NT2/D1 (cell line): ENCODE measurements around the gene ROCK1.
"Not testable (repeated sequence)": the region's sequence is repeated elsewhere in the genome, so short reads cannot be mapped to it uniquely, and the experiment has no call there.

Experiments
- DNase-seq: peaks from one replicate; pipeline ENCODE4 v3.0.0-alpha.2; 2011; ENCODE audit warnings: low read depth, low spot score
- H3K27me3 ChIP-seq: 2 replicates; pipeline ENCODE4 v1.6.0; 2011; ENCODE audit warnings: mild to moderate bottlenecking; ENCODE audit not compliant: insufficient read length, insufficient read depth
- H3K36me3 ChIP-seq: 2 replicates; pipeline ENCODE4 v1.6.1; 2011; ENCODE audit warnings: mild to moderate bottlenecking, low read length, mixed read lengths; ENCODE audit not compliant: insufficient read depth, insufficient read length
- H3K4me1 ChIP-seq: 2 replicates; pipeline ENCODE4 v1.5.1; 2011; ENCODE audit not compliant: insufficient read depth, insufficient read length
- H3K4me3 ChIP-seq: 2 replicates; pipeline ENCODE4 v1.5.1; 2011; ENCODE audit warnings: low read depth; ENCODE audit not compliant: insufficient read length
- H3K9ac ChIP-seq: 2 replicates; pipeline ENCODE4 v1.6.0; 2011; ENCODE audit warnings: low read depth; ENCODE audit not compliant: insufficient read length
- H3K9me3 ChIP-seq: 2 replicates; pipeline ENCODE4 v1.5.1; 2011; ENCODE audit warnings: mild to moderate bottlenecking, low read length; ENCODE audit not compliant: insufficient read depth
- SUZ12 ChIP-seq: IDR thresholded peaks from 2 replicates; pipeline ENCODE4 v1.6.1; 2011; ENCODE audit not compliant: insufficient read length, insufficient read depth; ENCODE audit errors: extremely low read depth
- YY1 ChIP-seq: IDR thresholded peaks from 2 replicates; pipeline ENCODE4 v1.6.1; 2011; ENCODE audit not compliant: insufficient read length, insufficient read depth
- ZNF274 ChIP-seq: IDR thresholded peaks from 2 replicates; pipeline ENCODE4 v1.6.1; 2011; ENCODE audit warnings: mild to moderate bottlenecking, low read depth, low read length

The ROCK1 gene

DNA sequence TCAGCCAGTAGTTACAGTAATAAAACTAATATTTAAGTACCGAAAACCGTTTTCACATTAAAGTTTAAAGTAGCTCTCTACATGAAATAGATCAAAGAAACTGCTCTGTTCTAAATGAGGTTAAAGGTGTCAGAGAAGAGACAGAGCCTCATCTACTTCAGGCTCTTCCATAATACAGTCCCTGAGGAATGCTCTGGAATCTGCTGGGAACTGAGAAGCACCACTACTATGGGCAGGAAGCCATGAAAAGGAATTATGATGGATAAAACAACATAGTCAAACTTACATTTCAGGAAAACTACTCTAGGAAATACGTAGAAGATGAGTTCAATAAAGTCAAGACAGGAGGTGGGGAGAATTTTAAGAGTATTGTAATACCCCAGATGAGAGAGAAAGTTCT is 60.0 kb downstream of the ROCK1 start:
- H3K27me3 ChIP-seq, result no peaks in the 10 kb centered on the region
- DNase-seq, result no peak
- H3K36me3 ChIP-seq, result peaks cover 5% of the 10 kb centered on the region
- H3K9me3 ChIP-seq, result no peaks in the 10 kb centered on the region
- no peak overlapping the region for H3K9ac ChIP-seq
- TF ChIP-seq SUZ12 (no peak), ZNF274 (no peak), YY1 (no peak)
- H3K4me3 ChIP-seq, result no peak overlapping the region
- no peaks in the 10 kb centered on the region for H3K4me1 ChIP-seq

GRCh38 chr18:21049306-21049705 is 62.3 kb downstream of the ROCK1 start:
- H3K36me3 ChIP-seq, result peaks cover 5% of the 10 kb centered on the region
- no peaks in the 10 kb centered on the region for H3K4me1 ChIP-seq
- no peak overlapping the region for H3K4me3 ChIP-seq
- no peaks in the 10 kb centered on the region for H3K9me3 ChIP-seq
- no peak for TF ChIP-seq SUZ12
- no peak for TF ChIP-seq YY1
- TF ChIP-seq ZNF274, result no peak
- DNase-seq, result no peak
- H3K9ac ChIP-seq, result no peak overlapping the region
- no peaks in the 10 kb centered on the region for H3K27me3 ChIP-seq

GRCh38 chr18:21047126-21047525 is 64.5 kb downstream of the ROCK1 start:
- no peaks in the 10 kb centered on the region for H3K4me1 ChIP-seq
- TF ChIP-seq ZNF274, result no peak
- no peak for TF ChIP-seq SUZ12
- TF ChIP-seq YY1, result no peak
- DNase-seq, result no peak

DNA sequence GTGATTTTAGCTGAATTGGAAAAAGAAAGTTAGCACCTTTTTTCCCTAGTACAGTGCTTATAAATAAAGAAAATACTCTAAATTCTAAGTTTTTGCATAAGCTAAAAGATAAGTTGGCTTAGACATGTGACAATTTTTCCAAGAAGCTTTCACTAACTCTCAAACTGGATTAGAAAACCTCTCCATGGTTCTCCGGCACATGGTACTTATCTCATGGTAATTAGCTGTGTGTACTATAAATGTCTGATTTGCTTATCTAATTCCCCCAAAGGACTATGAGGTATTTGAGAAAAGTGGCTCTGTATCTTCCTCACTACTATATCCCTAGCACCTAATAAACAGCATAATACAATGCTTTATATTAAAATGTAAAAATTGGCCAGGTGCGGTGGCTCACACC is 71.1 kb downstream of the ROCK1 start:
- Histone ChIP-seq H3K27me3 (no peaks in the 10 kb centered on the region), H3K9ac (no peak overlapping the region), H3K9me3 (no peaks in the 10 kb centered on the region), H3K4me1 (no peaks in the 10 kb centered on the region), H3K4me3 (no peak overlapping the region), H3K36me3 (peaks cover 9% of the 10 kb centered on the region)
- TF ChIP-seq YY1, result no peak
- TF ChIP-seq SUZ12, result no peak
- TF ChIP-seq ZNF274, result no peak
- no peak for DNase-seq

More at GRCh38 chr18:21047126-21047525, 64.5 kb downstream of the ROCK1 start:
- Histone ChIP-seq H3K9ac (no peak overlapping the region), H3K9me3 (no peaks in the 10 kb centered on the region), H3K27me3 (no peaks in the 10 kb centered on the region), H3K36me3 (peaks cover 7% of the 10 kb centered on the region), H3K4me3 (no peak overlapping the region)

GRCh38 chr18:21038201-21038600 is 73.4 kb downstream of the ROCK1 start:
- TF ChIP-seq YY1, result no peak
- TF ChIP-seq ZNF274, result no peak
- no peak for TF ChIP-seq SUZ12
- DNase-seq, result no peak
- Histone ChIP-seq H3K9ac (no peak overlapping the region), H3K4me3 (no peak overlapping the region), H3K9me3 (no peaks in the 10 kb centered on the region), H3K4me1 (no peaks in the 10 kb centered on the region), H3K36me3 (peaks cover 9% of the 10 kb centered on the region), H3K27me3 (no peaks in the 10 kb centered on the region)

- Histone ChIP-seq H3K36me3 (peaks cover 7% of the 10 kb centered on the region), H3K27me3 (no peaks in the 10 kb centered on the region), H3K9me3 (no peaks in the 10 kb centered on the region), H3K4me1 (no peaks in the 10 kb centered on the region), H3K4me3 (no peak overlapping the region), H3K9ac (no peak overlapping the region)
- no peak for DNase-seq
- TF ChIP-seq YY1, result no peak
- no peak for TF ChIP-seq ZNF274
- no peak for TF ChIP-seq SUZ12
Measured at GRCh38 chr18:21031845-21032244, 79.8 kb downstream of the ROCK1 start.

DNA sequence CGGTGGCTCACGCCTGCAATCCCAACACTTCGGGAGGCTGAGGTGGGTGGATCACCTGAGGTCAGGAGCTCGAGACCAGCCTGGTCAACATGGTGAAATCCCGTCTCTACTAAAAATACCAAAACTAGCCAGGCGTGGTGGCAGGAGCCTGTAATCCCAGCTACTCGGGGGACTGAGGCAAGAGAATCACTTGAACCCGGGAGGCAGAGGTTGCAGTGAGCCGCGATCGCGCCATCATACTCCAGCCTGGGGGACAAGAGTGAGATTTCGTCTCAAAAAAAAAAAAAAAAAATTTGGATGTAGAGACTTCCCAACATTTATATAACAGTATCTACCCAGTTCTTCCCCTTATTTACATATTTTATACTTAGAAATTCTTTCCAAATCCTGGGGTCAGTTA is 93.4 kb downstream of the ROCK1 start:
- H3K4me1 ChIP-seq, DNase-seq, H3K4me3 ChIP-seq, H3K27me3 ChIP-seq, H3K9me3 ChIP-seq, H3K9ac ChIP-seq: not testable (repeated sequence)
- peaks cover 19% of the 10 kb centered on the region for H3K36me3 ChIP-seq

DNA sequence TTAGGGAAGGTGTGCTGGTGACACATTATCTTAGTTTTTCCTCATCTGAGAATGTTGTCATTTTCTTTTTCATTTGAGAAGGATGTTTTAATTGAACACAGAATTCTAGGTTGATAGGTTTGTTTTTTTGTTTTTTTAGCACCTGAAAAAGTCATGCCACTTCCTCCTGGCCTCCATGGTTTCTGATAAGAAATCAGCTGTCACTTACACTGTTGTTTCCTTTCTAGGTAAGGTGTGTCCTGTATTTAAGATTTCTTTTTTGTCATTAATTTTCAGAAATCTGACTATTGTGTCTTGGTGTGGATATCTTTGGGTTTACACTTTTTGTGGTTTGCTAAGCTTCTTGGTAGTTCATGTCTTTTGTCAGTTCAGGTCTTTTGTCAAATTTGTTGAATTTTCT is 99.3 kb downstream of the ROCK1 start:
- Histone ChIP-seq H3K36me3 (peaks cover 17% of the 10 kb centered on the region), H3K4me3 (no peak overlapping the region), H3K4me1 (no peaks in the 10 kb centered on the region), H3K9ac (no peak overlapping the region), H3K27me3 (no peaks in the 10 kb centered on the region), H3K9me3 (peaks cover 5% of the 10 kb centered on the region; the same call in 1 of the 2 replicates)
- no peak for DNase-seq
- TF ChIP-seq SUZ12, result no peak
- no peak for TF ChIP-seq YY1
- no peak for TF ChIP-seq ZNF274
